ENCODE results near the gene TBL1X.
"Not testable (repeated sequence)": the region's sequence is repeated elsewhere in the genome, so short reads cannot be mapped to it uniquely, and the experiment has no call there.

Gene TBL1X

GRCh38 chrX:9536156-9536555, 71.3 kb downstream of the TBL1X start:
- not testable (repeated sequence) for DNase-seq (ENCODE audit: low read depth)

- no peak for DNase-seq (ENCODE audit: low read depth)
These were observed 72.9 kb downstream of the TBL1X start for GRCh38 chrX:9537781-9538180.

- peak; percentile 75 for DNase-seq (ENCODE audit: low read depth)
These were observed 73.7 kb downstream of the TBL1X start for GRCh38 chrX:9538544-9539045.

GRCh38 chrX:9539605-9540387, 74.9 kb downstream of the TBL1X start:
- DNase-seq (ENCODE audit: low read depth) = no peak

GRCh38 chrX:9542106-9542760, 77.4 kb downstream of the TBL1X start:
- no peak for DNase-seq (ENCODE audit: low read depth)

GRCh38 chrX:9542761-9543111, 77.9 kb downstream of the TBL1X start:
- no peak for DNase-seq (ENCODE audit: low read depth)

- DNase-seq (ENCODE audit: low read depth) = peak; percentile 44
These were observed 90.5 kb downstream of the TBL1X start for GRCh38 chrX:9555354-9555753.

- DNase-seq (ENCODE audit: low read depth) = no peak
These were observed 92.2 kb downstream of the TBL1X start for GRCh38 chrX:9557091-9557490.

GRCh38 chrX:9557521-9557920, 92.7 kb downstream of the TBL1X start:
- no peak for DNase-seq (ENCODE audit: low read depth)

- no peak for DNase-seq (ENCODE audit: low read depth)
These were observed 93.8 kb downstream of the TBL1X start for GRCh38 chrX:9558615-9559014.

GRCh38 chrX:9560219-9560618, 95.4 kb downstream of the TBL1X start:
- DNase-seq (ENCODE audit: low read depth) = no peak

- no peak for DNase-seq (ENCODE audit: low read depth)
These were observed 96.3 kb downstream of the TBL1X start for GRCh38 chrX:9561199-9561598.

GRCh38 chrX:9562851-9563250, 98.0 kb downstream of the TBL1X start:
- DNase-seq (ENCODE audit: low read depth) = peak; percentile 95

GRCh38 chrX:9566150-9566621, 101.3 kb downstream of the TBL1X start:
- peak; percentile 89 for DNase-seq (ENCODE audit: low read depth)

GRCh38 chrX:9569876-9570301, 105.0 kb downstream of the TBL1X start:
- no peak for DNase-seq (ENCODE audit: low read depth)

GRCh38 chrX:9573282-9574106, 108.6 kb downstream of the TBL1X start:
- DNase-seq (ENCODE audit: low read depth) = no peak

GRCh38 chrX:9576059-9576458, 111.2 kb downstream of the TBL1X start:
- no peak for DNase-seq (ENCODE audit: low read depth)

GRCh38 chrX:9577555-9577954, 112.7 kb downstream of the TBL1X start:
- no peak for DNase-seq (ENCODE audit: low read depth)

GRCh38 chrX:9578083-9578779, 113.4 kb downstream of the TBL1X start:
- DNase-seq (ENCODE audit: low read depth) = no peak

- no peak for DNase-seq (ENCODE audit: low read depth)
These were observed 117.0 kb downstream of the TBL1X start for GRCh38 chrX:9581771-9582385.

GRCh38 chrX:9582956-9583355, 118.1 kb downstream of the TBL1X start:
- DNase-seq (ENCODE audit: low read depth) = no peak
